SJCRH30 (cell line): ENCODE results near the gene HIC2. TPM values are rescaled to one million over a fixed set of nuclear protein-coding genes. Genes with fewer than 3 reads are reported as not detected.

ENCODE experiments used
- DNase-seq, 2 experiments: peaks; one replicate each; pipeline ENCODE4 v3.0.0-alpha.2; 2015 to 2020
- H3K27ac ChIP-seq: fragments of 250-450 bp; sonication (Bioruptor Pico); 2 replicates; pipeline ENCODE4 v1.5.1; 2020; ENCODE audit warnings: mild to moderate bottlenecking, moderate library complexity
- H3K27me3 ChIP-seq: fragments of 250-450 bp; sonication (Bioruptor Pico); 2 replicates; pipeline ENCODE4 v1.5.1; 2020; ENCODE audit warnings: mild to moderate bottlenecking, moderate library complexity
- H3K36me3 ChIP-seq: fragments of 250-450 bp; sonication (Bioruptor Pico); 2 replicates; pipeline ENCODE4 v1.5.1; 2020; ENCODE audit warnings: mild to moderate bottlenecking, moderate library complexity
- H3K4me1 ChIP-seq: fragments of 250-450 bp; sonication (Bioruptor Pico); 2 replicates; pipeline ENCODE4 v1.5.1; 2020; ENCODE audit warnings: mild to moderate bottlenecking, moderate library complexity
- H3K4me3 ChIP-seq: fragments of 250-450 bp; sonication (Bioruptor Pico); 2 replicates; pipeline ENCODE4 v1.5.1; 2020; ENCODE audit warnings: mild to moderate bottlenecking, moderate library complexity
- H3K9me3 ChIP-seq: fragments of 250-450 bp; sonication (Bioruptor Pico); replicated peaks from 2 replicates; pipeline ENCODE4 v1.5.1; 2020; ENCODE audit warnings: mild to moderate bottlenecking, moderate library complexity
- total RNA-seq: library from RNA; depleted of rRNA; stranded (reverse); fragments of >200 nt; shearing (Covaris generic); gene quantifications from 2 replicates; pipeline ENCODE4 v1.2.3, GENCODE V29; 2014

HIC2 gene
- total RNA-seq, 1 experiment from 2014 or later = 21.5 TPM

DNA sequence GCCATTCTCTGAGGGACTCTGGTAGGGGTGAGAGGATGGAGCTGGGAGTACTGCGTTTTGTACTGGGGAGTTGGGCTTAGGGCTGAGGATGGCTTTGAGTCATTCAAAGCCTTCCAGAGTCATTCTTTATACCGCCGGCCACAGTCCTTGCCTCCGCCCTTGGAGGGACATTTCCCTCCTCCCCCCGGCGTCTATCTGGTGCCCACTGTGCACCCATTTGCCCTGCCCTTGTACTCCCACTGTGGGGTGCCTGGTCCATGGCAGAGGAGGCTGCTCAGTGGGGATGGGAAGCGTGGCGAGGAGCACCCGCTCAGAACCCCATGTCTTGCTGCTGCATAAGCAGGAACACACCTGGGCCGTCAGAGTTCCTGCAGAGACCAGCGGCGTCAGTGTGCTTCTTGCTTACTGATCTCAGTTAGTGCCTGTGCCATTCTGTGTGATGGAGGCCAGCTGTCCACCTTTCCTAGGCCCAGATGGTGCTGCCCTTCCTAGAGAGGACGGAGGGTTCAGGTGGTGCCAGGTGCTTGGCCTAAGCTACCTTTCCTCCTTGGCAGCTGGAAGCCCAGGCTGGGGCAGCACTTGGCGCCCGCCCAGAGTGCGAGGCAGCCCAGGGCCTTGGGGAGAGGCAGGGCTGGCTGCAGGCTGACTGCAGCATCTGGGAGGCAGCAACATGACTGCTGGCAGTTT, 26.7 kb downstream of the HIC2 start:
- H3K27ac ChIP-seq = no peak overlapping the region
- H3K9me3 ChIP-seq = no peaks in the 10 kb centered on the region
- DNase-seq = peak in 1 of 2 experiments; percentile 1
- H3K27me3 ChIP-seq = no peaks in the 10 kb centered on the region
- H3K36me3 ChIP-seq = peaks cover 4% of the 10 kb centered on the region; the same call in 1 of the 2 replicates
- no peak overlapping the region for H3K4me3 ChIP-seq
- H3K4me1 ChIP-seq = no peaks in the 10 kb centered on the region; the same call in 1 of the 2 replicates

DNA sequence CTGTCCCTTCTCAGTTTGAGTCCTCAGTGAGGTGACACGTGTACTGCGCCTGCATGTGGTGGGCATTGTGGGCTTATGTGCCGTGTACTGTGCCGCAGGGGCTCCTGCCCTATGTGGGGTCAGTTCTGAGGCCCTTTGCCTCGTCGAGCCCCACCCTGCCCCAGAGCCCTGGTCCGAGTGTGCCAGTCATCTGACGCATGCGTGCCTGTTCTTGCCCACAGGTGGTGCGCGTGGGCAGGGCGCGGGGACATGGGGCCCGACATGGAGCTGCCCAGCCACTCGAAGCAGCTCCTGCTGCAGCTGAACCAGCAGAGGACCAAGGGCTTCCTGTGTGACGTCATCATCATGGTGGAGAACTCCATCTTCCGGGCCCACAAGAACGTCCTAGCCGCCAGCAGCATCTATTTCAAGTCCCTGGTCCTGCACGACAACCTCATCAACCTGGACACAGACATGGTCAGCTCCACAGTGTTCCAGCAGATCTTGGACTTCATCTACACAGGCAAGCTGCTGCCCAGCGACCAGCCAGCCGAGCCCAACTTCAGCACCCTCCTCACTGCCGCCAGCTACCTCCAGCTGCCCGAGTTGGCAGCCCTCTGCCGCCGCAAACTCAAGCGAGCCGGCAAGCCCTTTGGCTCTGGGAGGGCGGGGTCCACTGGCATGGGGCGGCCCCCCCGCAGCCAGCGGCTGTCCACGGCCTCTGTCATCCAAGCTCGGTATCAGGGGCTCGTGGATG, 27.7 kb downstream of the HIC2 start:
- peak in 1 of 2 experiments; percentile 1 for DNase-seq

DNA sequence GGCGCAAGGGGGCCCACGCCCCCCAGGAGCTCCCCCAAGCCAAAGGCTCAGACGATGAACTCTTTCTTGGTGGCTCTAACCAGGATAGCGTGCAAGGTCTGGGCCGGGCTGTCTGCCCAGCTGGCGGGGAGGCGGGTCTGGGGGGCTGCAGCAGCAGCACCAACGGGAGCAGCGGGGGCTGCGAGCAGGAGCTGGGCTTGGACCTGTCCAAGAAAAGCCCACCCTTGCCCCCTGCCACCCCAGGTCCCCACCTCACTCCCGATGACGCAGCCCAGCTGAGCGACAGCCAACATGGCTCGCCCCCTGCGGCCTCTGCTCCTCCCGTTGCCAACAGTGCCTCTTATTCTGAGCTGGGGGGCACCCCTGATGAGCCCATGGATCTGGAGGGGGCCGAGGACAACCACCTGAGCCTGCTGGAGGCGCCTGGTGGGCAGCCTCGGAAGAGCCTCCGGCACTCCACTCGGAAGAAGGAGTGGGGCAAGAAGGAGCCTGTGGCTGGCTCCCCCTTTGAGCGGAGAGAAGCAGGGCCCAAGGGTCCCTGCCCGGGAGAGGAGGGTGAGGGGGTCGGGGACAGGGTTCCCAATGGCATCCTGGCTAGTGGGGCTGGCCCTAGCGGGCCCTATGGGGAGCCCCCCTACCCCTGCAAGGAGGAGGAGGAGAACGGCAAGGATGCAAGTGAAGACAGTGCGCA, 28.4 kb downstream of the HIC2 start:
- peak in 1 of 2 experiments; percentile 2 for DNase-seq
- peaks cover 4% of the 10 kb centered on the region; the same call in 1 of the 2 replicates for H3K36me3 ChIP-seq
- no peak overlapping the region for H3K27ac ChIP-seq
- H3K9me3 ChIP-seq = no peaks in the 10 kb centered on the region
- H3K4me1 ChIP-seq = peaks cover 3% of the 10 kb centered on the region; the same call in 1 of the 2 replicates
- H3K27me3 ChIP-seq = no peaks in the 10 kb centered on the region
- H3K4me3 ChIP-seq = no peak overlapping the region

More for the DNA sequence above, 27.7 kb downstream of the HIC2 start:
- Histone ChIP-seq H3K27me3 (no peaks in the 10 kb centered on the region), H3K9me3 (no peaks in the 10 kb centered on the region), H3K4me1 (peaks cover 3% of the 10 kb centered on the region; the same call in 1 of the 2 replicates), H3K36me3 (peaks cover 4% of the 10 kb centered on the region; the same call in 1 of the 2 replicates), H3K27ac (no peak overlapping the region), H3K4me3 (no peak overlapping the region)

DNA sequence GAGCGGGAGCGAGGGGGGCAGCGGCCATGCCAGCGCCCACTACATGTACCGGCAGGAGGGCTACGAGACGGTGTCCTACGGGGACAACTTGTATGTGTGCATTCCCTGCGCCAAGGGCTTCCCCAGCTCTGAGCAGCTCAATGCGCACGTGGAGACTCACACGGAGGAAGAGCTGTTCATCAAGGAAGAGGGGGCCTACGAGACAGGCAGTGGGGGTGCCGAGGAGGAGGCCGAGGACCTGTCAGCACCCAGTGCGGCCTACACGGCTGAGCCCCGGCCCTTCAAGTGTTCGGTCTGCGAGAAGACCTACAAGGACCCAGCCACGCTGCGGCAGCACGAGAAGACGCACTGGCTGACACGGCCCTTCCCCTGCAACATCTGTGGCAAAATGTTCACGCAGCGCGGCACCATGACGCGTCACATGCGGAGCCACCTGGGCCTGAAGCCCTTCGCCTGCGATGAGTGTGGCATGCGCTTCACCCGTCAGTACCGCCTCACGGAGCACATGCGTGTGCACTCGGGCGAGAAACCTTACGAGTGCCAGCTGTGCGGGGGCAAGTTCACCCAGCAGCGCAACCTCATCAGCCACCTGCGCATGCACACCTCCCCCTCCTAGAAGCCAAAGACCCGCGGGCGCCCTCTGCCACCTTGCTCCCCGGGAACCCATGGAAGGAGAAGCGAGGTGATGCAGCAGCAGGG, 29.1 kb downstream of the HIC2 start:
- no peaks in the 10 kb centered on the region for H3K9me3 ChIP-seq
- H3K4me3 ChIP-seq = no peak overlapping the region
- H3K4me1 ChIP-seq = peaks cover 3% of the 10 kb centered on the region; the same call in 1 of the 2 replicates
- DNase-seq = peak in 1 of 2 experiments; percentile 2
- H3K27me3 ChIP-seq = no peaks in the 10 kb centered on the region
- no peak overlapping the region for H3K27ac ChIP-seq
- H3K36me3 ChIP-seq = peaks cover 4% of the 10 kb centered on the region; the same call in 1 of the 2 replicates

DNA sequence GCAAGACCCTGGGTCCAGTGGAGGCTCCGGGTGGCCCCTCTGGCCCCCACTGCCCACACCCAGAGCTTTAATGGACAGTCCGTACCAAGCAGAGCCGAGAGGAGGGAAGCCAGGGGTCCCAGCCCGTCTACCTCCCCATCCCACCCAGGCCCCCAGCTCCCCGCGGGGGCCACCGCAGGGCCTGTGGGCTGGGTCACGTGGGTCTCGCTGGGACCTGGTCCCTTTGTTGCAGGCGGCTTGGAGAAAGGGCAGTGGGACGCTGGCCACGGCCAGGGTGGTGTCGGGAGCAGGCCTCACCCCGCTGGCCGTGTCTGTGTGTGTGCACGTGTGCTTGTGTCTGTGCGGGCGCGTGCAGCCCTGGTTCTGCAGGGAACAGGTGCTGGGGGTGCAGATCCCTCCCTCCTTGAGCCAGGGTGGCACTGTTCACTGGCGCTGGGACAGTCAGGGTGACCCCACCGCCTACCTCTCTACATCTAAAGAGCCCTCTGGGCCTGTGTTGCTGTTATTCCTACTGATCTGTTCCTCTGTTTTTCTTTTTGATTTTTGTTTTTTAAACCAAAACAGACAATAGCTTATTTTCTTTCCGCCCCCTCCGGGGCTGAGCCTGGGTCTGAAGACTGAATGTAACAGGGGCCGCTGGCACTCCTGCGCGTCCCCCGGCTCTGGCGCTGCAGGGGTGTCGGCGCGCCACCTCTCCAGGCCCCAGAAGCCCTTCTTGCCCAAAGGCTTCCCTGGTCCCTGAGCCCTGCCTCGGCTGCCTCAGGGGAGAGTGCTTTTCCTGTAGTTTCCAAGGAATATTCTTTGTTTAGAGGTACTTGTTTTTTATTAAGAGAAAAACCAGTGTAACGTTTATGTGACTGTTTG, 29.9 kb downstream of the HIC2 start:
- no peaks in the 10 kb centered on the region for H3K27me3 ChIP-seq
- peaks cover 4% of the 10 kb centered on the region; the same call in 1 of the 2 replicates for H3K36me3 ChIP-seq
- peaks cover 3% of the 10 kb centered on the region; the same call in 1 of the 2 replicates for H3K4me1 ChIP-seq
- H3K4me3 ChIP-seq = no peak overlapping the region
- peak in 1 of 2 experiments; percentile 1 for DNase-seq
- no peak overlapping the region for H3K27ac ChIP-seq
- H3K9me3 ChIP-seq = no peaks in the 10 kb centered on the region

DNA sequence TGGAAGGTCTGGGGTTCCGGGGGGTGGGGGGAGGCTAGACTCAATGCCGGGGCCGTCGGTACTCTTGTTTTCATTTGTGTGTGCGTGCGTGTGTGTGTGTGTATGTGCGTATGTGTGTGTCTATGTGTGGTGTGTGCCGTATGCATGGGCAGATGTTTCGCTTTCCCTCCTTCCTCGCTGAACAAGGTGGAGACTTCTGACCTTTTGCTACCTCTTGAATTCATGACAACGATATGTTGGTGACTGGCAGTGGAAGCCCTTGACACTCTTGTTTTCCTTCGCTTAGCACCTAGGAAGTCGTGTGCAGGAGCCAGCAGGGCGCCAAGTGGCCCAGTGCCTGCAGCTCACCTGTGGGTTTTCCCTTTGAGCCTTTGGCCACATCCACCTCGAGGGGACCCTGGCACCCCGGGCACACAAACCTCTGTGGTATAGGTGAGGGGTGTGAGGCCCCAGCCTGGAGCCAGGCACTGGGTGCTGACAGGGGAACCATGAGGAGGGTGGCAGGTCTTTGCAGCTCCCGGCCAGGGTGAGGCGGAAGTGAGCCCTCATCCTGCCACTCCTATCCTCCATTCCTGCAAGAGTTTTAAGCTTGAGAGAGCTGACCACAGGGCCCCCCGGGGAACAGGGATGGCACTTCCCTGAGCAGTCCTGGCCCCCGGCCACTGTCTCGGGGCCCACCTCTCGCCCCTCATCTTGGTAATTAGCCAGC, 30.7 kb downstream of the HIC2 start:
- H3K4me1 ChIP-seq = peaks cover 3% of the 10 kb centered on the region; the same call in 1 of the 2 replicates
- peaks cover 4% of the 10 kb centered on the region; the same call in 1 of the 2 replicates for H3K36me3 ChIP-seq
- no peaks in the 10 kb centered on the region for H3K27me3 ChIP-seq
- H3K4me3 ChIP-seq = no peak overlapping the region
- DNase-seq = peak in 1 of 2 experiments; percentile 18
- H3K9me3 ChIP-seq = no peaks in the 10 kb centered on the region
- no peak overlapping the region for H3K27ac ChIP-seq

DNA sequence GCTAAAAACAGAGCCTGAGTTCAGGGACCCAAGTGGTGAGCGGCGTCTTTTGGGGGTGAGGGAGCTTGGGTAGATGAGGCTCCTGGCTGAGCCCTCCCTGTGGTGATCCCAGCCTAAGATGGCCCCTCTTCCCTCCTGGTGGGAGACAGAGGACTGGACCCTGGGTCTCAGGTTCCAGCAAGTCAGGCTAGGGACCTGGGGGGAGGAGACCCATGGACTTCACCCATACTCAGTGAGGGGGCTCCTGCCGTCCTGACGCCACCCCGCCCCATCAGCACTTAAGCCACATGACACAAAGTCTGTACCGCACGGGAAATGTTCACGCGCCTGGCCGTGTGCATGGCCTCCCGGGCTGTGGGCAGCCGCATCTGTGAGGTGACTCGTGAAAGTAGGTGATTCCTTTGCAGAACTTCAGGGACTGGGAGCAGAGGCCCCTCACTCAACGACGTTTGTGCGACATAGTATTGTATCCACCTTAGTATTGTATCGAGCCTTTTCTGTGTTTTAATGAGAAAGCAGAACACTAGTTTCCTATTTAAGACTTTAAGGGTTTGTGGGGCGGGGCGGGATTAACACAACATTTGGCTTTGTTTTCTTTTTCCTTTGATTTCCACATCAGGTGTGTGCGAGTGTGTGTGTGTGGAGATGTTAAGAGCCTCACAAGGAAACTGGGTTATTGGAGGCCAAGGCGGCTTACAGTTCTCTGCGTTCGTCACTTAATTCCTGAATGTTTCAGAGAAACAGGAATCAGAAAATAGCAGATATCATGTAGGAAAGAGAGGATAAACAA, 31.7 kb downstream of the HIC2 start:
- Histone ChIP-seq H3K27ac (no peak overlapping the region), H3K27me3 (no peaks in the 10 kb centered on the region), H3K9me3 (no peaks in the 10 kb centered on the region), H3K4me1 (peaks cover 3% of the 10 kb centered on the region; the same call in 1 of the 2 replicates), H3K36me3 (0 out of 2 replicates have a peak, but pooled peaks cover 4% of the 10 kb centered on the region), H3K4me3 (no peak overlapping the region)
- DNase-seq = peak in 1 of 2 experiments; percentile 0

DNA sequence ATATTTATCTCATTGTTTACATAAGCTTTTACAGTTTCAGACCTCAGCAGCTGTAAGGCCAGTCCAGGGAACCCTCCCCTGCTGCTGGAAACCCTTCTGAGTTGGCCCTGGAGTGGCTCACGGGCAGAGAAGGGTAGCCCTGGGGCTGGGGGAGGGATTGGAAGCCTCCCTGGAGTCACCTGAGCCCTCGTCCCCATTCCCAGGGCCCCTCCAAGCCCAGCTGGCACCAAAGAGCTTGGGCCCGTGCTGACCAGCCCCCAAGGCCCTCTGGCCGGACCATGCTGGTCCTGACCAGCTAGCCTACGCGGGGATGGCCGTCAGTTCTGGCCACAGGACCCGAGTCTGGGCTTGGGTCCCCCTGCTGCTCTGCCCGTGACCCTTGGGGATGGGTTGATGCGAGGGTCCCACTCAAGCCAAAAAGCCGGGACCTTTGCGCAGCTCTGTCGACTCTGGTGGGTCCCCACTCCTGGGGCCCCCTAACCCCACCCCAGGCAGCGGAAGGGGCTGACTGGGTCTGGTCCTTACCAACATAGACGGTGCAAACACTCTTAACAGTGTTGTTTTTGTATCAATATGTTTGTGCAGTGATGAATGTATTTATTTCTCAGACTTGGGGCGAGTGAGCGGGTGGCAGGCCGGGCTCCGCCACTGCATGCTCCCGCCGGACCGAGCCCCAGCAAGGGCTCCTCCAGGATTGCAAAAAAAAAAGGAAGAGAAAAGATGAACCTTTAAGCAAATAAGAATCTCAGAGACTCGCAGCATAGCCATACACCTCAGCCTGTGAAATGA, 32.6 kb downstream of the HIC2 start:
- Histone ChIP-seq H3K9me3 (no peaks in the 10 kb centered on the region), H3K27me3 (no peaks in the 10 kb centered on the region), H3K27ac (no peak overlapping the region), H3K4me1 (peaks cover 3% of the 10 kb centered on the region; the same call in 1 of the 2 replicates), H3K4me3 (no peak overlapping the region), H3K36me3 (0 out of 2 replicates have a peak, but pooled peaks cover 4% of the 10 kb centered on the region)
- peak in 1 of 2 experiments; percentile 4 for DNase-seq

DNA sequence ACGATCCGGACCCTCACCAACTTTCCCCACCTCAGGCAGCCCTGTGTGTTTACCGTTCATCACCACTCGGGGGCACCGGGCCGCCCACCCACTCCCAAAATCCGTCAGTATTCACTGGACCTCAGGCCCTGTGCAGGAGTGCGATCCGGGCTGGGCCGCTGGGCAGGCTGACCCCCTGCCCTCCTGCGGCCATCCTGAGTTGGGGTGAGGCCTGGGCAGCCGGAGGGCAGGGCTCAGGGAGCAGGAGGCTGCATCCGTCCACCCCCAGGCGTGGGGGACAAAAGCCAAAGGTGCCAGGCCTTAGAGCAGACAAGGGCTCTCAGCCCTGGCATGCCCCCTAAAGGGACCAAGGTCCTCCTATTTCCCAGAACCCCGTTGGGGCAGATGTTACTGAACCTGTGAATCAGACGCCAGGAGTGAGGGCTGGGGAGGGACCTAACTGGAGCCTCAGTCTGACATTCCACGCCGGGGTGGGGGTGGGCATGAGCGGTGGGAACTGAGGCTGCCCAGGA, 33.2 kb downstream of the HIC2 start:
- Histone ChIP-seq H3K4me1 (peaks cover 3% of the 10 kb centered on the region; the same call in 1 of the 2 replicates), H3K9me3 (no peaks in the 10 kb centered on the region), H3K36me3 (0 out of 2 replicates have a peak, but pooled peaks cover 4% of the 10 kb centered on the region), H3K4me3 (no peak overlapping the region), H3K27me3 (no peaks in the 10 kb centered on the region), H3K27ac (no peak overlapping the region)
- DNase-seq = peak in 1 of 2 experiments; percentile 1

DNA sequence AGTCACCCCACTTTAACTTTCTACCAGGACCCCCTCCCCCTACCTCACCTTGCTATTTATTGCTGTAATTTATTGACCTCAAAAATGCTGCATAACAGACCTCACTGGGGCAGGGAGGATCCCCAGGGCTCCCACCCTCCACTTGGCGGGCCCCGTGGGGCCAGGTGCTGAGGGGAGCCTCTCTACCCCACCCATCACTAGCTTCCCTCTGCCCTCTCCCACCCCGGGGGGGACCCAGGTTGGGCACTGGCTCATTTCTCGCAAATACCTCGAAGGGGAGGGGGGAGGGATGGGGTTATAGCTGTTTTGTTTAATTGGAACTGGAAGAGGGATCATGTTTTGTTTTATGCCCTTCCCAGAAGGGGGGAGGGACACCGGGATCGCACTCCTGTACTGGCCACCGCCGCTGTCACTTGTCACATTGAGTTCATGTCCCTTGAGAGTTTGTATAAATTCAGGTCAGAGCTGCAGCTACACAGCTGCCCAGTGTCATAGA, 33.7 kb downstream of the HIC2 start:
- Histone ChIP-seq H3K36me3 (0 out of 2 replicates have a peak, but pooled peaks cover 2% of the 10 kb centered on the region), H3K4me1 (peaks cover 3% of the 10 kb centered on the region; the same call in 1 of the 2 replicates), H3K27ac (no peak overlapping the region), H3K4me3 (no peak overlapping the region), H3K9me3 (no peaks in the 10 kb centered on the region), H3K27me3 (no peaks in the 10 kb centered on the region)
- DNase-seq = peak in 1 of 2 experiments; percentile 1
